ENCODE data around the gene DMXL2.

Gene DMXL2

DNA sequence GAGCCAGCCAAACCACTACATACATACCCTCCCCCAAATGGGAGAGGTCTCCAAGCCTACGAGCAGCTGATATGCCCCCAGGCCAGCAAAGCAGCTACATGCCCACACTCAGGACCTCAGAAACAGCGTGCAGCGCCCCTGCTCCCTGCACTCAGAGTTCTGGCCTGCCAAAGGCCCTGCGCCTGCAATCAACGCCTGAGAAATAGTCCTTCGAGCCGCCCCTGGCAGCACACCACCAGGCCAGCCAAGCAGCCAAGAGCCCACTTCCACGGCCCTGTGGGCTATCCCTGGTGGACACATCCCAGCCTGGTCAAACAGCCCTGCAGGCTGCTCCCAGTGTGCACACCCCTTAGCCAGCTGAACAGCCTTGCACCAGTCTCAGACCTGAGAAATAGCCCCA, 139.1 kb downstream of the DMXL2 start:
- no peak for DNase-seq (ENCODE audit: low read depth)
- H3K4me3 ChIP-seq (ENCODE audit: control insufficient read depth, low read depth, low read length) = no peak overlapping the region
- TF ChIP-seq, protein P1, sequence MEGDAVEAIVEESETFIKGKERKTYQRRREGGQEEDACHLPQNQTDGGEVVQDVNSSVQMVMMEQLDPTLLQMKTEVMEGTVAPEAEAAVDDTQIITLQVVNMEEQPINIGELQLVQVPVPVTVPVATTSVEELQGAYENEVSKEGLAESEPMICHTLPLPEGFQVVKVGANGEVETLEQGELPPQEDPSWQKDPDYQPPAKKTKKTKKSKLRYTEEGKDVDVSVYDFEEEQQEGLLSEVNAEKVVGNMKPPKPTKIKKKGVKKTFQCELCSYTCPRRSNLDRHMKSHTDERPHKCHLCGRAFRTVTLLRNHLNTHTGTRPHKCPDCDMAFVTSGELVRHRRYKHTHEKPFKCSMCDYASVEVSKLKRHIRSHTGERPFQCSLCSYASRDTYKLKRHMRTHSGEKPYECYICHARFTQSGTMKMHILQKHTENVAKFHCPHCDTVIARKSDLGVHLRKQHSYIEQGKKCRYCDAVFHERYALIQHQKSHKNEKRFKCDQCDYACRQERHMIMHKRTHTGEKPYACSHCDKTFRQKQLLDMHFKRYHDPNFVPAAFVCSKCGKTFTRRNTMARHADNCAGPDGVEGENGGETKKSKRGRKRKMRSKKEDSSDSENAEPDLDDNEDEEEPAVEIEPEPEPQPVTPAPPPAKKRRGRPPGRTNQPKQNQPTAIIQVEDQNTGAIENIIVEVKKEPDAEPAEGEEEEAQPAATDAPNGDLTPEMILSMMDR (conservative IDR thresholded peaks at IDR 0.05; ENCODE audit: control insufficient read depth, insufficient read depth, low read depth, low read length) = no peak

DNA sequence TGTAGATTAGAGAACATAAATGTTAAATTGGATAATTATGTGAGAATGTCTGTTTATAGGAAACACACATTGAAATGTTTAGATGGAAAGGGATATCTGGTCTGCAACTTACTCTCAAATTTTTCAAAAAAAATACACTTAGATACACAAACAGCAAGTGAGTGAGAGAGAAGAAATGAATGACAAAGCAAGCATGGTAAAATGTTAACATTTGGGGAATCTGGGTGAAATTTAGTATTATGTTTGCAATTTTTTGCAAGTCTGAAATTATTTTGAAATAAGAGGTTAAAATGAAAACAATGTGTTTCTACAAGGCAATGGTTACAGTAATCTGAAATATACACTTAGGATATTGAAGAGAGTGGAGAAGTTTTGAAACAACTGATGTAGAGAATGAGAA, 146.8 kb downstream of the DMXL2 start:
- DNase-seq (ENCODE audit: low read depth) = no peak
- TF ChIP-seq, protein P1 (conservative IDR thresholded peaks at IDR 0.05; ENCODE audit: control insufficient read depth, insufficient read depth, low read depth, low read length) = no peak
- H3K4me3 ChIP-seq (ENCODE audit: control insufficient read depth, low read depth, low read length) = no peak overlapping the region

DNA sequence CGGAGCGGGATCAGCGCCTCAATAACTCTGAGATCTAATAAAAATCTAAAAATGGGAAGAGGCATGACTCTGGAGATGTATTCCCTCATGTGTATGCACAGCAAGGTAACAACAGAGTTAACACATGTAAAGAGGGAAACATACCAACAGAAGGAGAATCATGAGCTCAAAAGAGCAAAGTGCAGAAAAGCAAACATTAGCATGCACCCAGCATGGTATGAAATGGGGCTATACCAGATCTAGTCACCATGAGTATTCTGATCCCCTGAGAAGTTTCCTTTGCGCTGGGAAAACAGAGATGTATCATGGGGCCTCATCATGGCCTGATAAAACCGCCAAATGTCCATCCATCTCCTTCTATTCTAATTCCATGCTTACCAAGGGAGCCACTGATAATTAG, 152.1 kb downstream of the DMXL2 start:
- TF ChIP-seq, protein P1 (conservative IDR thresholded peaks at IDR 0.05; ENCODE audit: control insufficient read depth, insufficient read depth, low read depth, low read length) = no peak
- H3K4me3 ChIP-seq (ENCODE audit: control insufficient read depth, low read depth, low read length) = no peak overlapping the region
- no peak for DNase-seq (ENCODE audit: low read depth)

DNA sequence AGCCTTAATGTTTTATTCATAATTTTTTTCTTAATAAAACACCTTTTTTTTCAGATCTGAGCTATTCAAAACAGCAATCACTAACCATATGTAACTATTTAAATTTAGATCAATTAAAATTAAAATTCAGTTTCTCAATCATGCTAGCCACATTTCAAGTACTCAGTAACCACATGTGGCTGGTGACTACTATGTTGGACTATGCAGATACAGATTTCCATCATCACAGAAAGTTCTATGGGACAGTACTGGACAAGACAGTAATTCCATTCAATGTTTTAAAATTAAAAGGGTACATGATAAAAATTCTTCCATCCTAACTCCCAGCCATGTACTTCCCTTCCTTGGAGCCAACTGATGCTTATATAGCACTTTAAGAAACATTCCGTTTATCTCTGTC, 161.8 kb downstream of the DMXL2 start:
- peak; percentile 40 for DNase-seq (ENCODE audit: low read depth)
- TF ChIP-seq, protein P1 (conservative IDR thresholded peaks at IDR 0.05; ENCODE audit: control insufficient read depth, insufficient read depth, low read depth, low read length) = no peak
- H3K4me3 ChIP-seq (ENCODE audit: control insufficient read depth, low read depth, low read length) = no peak overlapping the region

DNA sequence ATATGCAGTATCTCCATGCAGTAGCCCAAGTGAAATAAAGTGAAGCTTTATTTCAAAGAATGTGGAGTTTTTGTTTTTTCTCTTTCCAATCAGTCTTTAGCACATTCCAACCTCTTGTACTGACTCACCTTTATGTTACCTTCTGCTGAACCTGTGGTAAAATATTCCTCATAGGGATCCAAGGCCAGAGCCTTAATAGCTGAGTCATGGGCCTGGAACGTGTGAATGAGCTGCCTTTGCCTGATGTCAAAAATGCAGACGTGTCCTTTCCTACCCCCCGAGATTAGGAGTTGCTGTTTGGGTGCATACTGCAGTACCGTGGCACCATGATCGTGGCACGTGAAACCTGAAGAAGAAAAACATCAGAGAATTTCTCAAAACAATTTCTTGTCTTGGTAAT, 172.6 kb downstream of the DMXL2 start:
- TF ChIP-seq, protein P1 (conservative IDR thresholded peaks at IDR 0.05; ENCODE audit: control insufficient read depth, insufficient read depth, low read depth, low read length) = no peak
- no peak overlapping the region for H3K4me3 ChIP-seq (ENCODE audit: control insufficient read depth, low read depth, low read length)
- DNase-seq (ENCODE audit: low read depth) = no peak

DNA sequence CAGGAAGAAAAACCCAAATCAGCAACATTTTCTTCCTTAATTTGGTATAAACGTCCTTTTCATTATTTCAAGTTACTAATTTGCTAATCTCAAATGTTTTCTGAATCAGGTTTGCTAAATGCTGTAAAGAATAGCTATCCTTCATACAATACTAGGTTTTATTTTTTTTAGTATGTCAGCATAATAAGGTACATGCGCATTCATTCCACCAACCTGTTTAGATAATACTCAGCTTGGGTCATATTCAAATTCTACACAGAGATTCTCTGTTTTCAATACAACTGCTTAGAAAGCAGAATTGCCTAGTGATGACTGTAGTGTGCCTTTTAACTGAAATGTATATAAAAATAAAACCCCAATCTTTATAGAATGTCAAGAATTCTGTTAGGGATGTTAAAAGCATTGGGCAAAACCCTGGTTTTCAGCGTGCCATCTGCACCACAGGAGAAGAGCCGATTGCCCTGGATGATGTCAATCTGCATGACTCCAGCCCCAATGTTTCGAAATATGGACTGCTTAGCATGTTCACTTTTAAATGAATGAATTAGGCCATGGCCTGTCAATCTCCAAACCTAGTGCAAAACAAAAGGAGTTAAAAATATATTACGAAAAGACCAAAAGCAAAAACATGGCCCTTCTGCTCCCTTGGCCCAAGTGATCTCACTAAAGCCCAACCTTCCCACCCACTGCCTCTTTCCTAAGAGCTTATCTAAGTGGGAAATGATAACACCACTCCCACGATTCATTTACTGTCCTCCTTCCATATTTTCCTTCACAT, 173.8 kb downstream of the DMXL2 start:
- H3K4me3 ChIP-seq (ENCODE audit: control insufficient read depth, low read depth, low read length) = no peak overlapping the region
- TF ChIP-seq, protein P1 (conservative IDR thresholded peaks at IDR 0.05; ENCODE audit: control insufficient read depth, insufficient read depth, low read depth, low read length) = no peak
- DNase-seq (ENCODE audit: low read depth) = peak; percentile 6

Data from fibroblast of mammary gland (primary cell).